GM12874 (cell line): ENCODE results near the gene RMDN3.

ENCODE experiments used
- TF ChIP-seq, protein P1 (sequence below): IDR thresholded peaks from 2 replicates; pipeline ENCODE4 v1.5.1; 2011; ENCODE audit warnings: low read depth, mild to moderate bottlenecking, control low read depth, low read length, moderate library complexity; ENCODE audit not compliant: insufficient read depth

The RMDN3 gene

GRCh38 chr15:40736575-40736974 lies 18.5 kb downstream of the RMDN3 start:
- TF ChIP-seq, protein P1, sequence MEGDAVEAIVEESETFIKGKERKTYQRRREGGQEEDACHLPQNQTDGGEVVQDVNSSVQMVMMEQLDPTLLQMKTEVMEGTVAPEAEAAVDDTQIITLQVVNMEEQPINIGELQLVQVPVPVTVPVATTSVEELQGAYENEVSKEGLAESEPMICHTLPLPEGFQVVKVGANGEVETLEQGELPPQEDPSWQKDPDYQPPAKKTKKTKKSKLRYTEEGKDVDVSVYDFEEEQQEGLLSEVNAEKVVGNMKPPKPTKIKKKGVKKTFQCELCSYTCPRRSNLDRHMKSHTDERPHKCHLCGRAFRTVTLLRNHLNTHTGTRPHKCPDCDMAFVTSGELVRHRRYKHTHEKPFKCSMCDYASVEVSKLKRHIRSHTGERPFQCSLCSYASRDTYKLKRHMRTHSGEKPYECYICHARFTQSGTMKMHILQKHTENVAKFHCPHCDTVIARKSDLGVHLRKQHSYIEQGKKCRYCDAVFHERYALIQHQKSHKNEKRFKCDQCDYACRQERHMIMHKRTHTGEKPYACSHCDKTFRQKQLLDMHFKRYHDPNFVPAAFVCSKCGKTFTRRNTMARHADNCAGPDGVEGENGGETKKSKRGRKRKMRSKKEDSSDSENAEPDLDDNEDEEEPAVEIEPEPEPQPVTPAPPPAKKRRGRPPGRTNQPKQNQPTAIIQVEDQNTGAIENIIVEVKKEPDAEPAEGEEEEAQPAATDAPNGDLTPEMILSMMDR, result no peak

DNA sequence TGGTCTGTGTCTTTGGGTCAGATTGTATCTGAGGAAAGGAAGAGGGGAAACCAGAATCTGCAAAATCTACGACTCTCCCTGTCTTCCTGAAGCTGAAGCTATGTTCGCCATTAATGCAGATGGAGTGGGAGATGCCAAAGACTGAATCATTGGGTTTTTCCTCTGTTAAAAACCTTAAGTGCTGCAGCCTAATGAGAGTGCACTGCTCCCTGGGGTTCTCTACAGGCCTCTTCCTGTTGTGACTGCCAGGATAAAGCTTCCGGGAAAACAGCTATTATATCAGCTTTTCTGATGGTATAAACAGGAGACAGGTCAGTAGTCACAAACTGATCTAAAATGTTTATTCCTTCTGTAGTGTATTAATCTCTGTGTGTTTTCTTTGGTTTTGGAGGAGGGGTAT lies 24.0 kb downstream of the RMDN3 start:
- TF ChIP-seq, protein P1, result no peak

DNA sequence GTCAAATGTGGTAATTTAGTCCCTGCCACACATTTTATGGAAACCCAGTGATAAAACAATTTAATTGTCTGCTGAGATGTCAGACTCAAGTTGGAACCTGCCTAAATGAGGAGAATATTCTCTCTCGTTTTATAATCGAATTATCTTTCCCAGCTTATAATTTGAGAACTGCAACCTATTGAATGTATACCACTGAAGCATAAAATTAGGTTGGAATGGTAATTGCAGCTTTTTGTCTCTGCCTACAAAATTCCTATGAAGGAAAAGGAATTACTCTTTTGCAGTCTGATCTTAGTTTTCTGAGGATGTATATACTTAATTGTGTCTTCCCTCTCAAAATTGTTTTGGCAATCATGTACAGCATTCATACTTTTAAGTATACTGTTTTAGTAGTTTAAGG lies 31.1 kb downstream of the RMDN3 start:
- TF ChIP-seq, protein P1, result no peak

- TF ChIP-seq, protein P1, result no peak
These were observed 32.1 kb downstream of the RMDN3 start for GRCh38 chr15:40722934-40723333.

DNA sequence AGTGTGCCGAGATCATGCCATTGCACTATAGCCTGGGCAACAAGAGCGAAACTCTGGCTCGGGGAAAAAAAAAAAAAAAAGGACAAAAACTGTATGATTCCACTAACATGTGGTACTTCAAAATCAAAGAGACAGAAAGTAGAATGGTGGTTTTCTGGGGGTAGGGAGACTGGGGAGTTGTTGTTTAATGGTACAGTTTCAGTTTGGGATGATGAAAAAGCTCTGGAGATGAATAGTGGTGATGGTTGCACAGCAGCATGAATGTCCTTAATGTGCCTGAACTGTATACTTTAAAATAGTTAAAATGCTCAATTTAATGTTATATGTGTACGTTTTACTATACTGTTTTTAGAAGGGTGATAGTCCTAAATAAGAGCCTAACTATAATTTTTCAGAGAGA lies 32.7 kb downstream of the RMDN3 start:
- TF ChIP-seq, protein P1, result no peak

- TF ChIP-seq, protein P1, result no peak
These were observed 33.4 kb downstream of the RMDN3 start for GRCh38 chr15:40721701-40722100.

GRCh38 chr15:40716165-40716564 lies 38.9 kb downstream of the RMDN3 start:
- TF ChIP-seq, protein P1, result no peak

DNA sequence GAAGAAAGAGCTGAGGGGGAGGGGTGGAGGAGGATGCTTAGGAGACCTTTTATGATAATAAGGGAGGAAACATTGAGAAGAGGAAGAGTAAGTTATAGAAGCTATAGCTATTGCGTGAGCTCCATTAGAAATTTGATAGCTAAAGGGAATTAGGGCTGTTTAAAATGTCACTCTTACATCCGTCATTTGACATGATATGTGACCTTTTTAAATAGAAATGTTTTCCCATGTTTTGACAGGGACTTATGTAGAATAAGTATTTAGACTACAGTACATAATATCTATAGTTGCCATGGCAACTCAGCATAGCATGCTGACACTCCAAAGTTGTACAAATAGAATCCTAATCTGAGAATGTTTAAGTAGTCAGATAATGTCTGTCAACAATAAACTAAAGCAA lies 40.9 kb downstream of the RMDN3 start:
- TF ChIP-seq, protein P1, result no peak
